HepG2 (cell line): ENCODE measurements around the gene IFT52. TPM values are rescaled to one million over a fixed set of nuclear protein-coding genes. Genes with fewer than 3 reads are reported as not detected.

Experiments
- AHR ChIP-seq: IDR thresholded peaks from 2 replicates; pipeline ENCODE4 v1.6.1; 2018; ENCODE audit warnings: missing genetic modification reagents, missing compliant biosample characterization
- CENPBD1 ChIP-seq: sonication (generic); formaldehyde crosslinking; IDR thresholded peaks from 2 replicates; pipeline ENCODE4 v1.8.0; 2022; ENCODE audit warnings: missing genetic modification reagents, low read depth, mild to moderate bottlenecking, borderline replicate concordance
- DRAP1 ChIP-seq: IDR thresholded peaks from 2 replicates; pipeline ENCODE4 v1.6.1; 2016; ENCODE audit warnings: missing genetic modification reagents, missing compliant biosample characterization
- ELK4 ChIP-seq: sonication (generic); formaldehyde crosslinking; IDR thresholded peaks from 2 replicates; pipeline ENCODE4 v1.9.0; 2021; ENCODE audit warnings: missing genetic modification reagents, borderline replicate concordance
- FOXC1 ChIP-seq: sonication (generic); formaldehyde crosslinking; IDR thresholded peaks from 2 replicates; pipeline ENCODE4 v1.8.0; 2022; ENCODE audit warnings: mild to moderate bottlenecking, missing genetic modification reagents, borderline replicate concordance
- HNF4A ChIP-seq: sonication (generic); formaldehyde crosslinking; IDR thresholded peaks from 2 replicates; pipeline ENCODE4 v1.4.0; 2020; ENCODE audit warnings: missing genetic modification reagents
- KLF16 ChIP-seq, 2 experiments: sonication (generic) in 1 of 2; formaldehyde crosslinking in 1 of 2; IDR thresholded peaks; 2 replicates each; pipeline versions ENCODE4 v1.6.1 to v1.8.0; 2016 to 2023; ENCODE audit warnings: missing genetic modification reagents in 2 of 2, missing compliant biosample characterization in 1 of 2
- LCORL ChIP-seq, 2 experiments: fragments of 450-650 bp in 1 of 2; sonication (generic) in 1 of 2; formaldehyde crosslinking in 1 of 2; IDR thresholded peaks; 2 replicates each; pipeline versions ENCODE4 v1.5.0 to v1.6.1; 2017 to 2020; ENCODE audit warnings: antibody characterized with exemption in 1 of 2, missing genetic modification reagents in 1 of 2
- NFIB ChIP-seq: sonication (generic); formaldehyde crosslinking; IDR thresholded peaks from 2 replicates; pipeline ENCODE4 v1.9.0; 2021; ENCODE audit warnings: missing genetic modification reagents, mild to moderate bottlenecking, borderline replicate concordance
- NFYC ChIP-seq: IDR thresholded peaks from 2 replicates; pipeline ENCODE4 v1.6.1; 2016; ENCODE audit warnings: missing genetic modification reagents, missing compliant biosample characterization
- POGZ ChIP-seq: sonication (generic); formaldehyde crosslinking; IDR thresholded peaks from 2 replicates; pipeline ENCODE4 v1.4.0; 2020; ENCODE audit warnings: mild to moderate bottlenecking, missing genetic modification reagents
- RARA ChIP-seq: IDR thresholded peaks from 2 replicates; pipeline ENCODE4 v1.6.1; 2016; ENCODE audit warnings: missing genetic modification reagents, missing compliant biosample characterization
- REL ChIP-seq: sonication (generic); formaldehyde crosslinking; conservative IDR thresholded peaks from 2 replicates; pipeline ENCODE4 v1.8.0; 2022; ENCODE audit warnings: mild to moderate bottlenecking, missing genetic modification reagents, moderate library complexity
- TFAP4 ChIP-seq: sonication (generic); IDR thresholded peaks from 2 replicates; pipeline ENCODE4 v1.6.1; 2016; ENCODE audit warnings: low read depth, borderline replicate concordance
- THRA ChIP-seq: sonication (generic); formaldehyde crosslinking; IDR thresholded peaks from 2 replicates; pipeline ENCODE4 v1.4.0; 2020; ENCODE audit warnings: missing genetic modification reagents, borderline replicate concordance
- YEATS4 ChIP-seq: sonication (generic); formaldehyde crosslinking; IDR thresholded peaks from 2 replicates; pipeline ENCODE4 v1.4.0; 2020; ENCODE audit warnings: missing genetic modification reagents, borderline replicate concordance
- ZNF17 ChIP-seq: sonication (generic); formaldehyde crosslinking; IDR thresholded peaks from 2 replicates; pipeline ENCODE4 v1.5.0; 2020; ENCODE audit warnings: mild to moderate bottlenecking, missing genetic modification reagents
- ZNF282 ChIP-seq: fragments of 450-650 bp; IDR thresholded peaks from 2 replicates; pipeline ENCODE4 v1.6.1; 2018; ENCODE audit not compliant: partially characterized antibody
- ZNF343 ChIP-seq: sonication (generic); formaldehyde crosslinking; IDR thresholded peaks from 2 replicates; pipeline ENCODE4 v1.4.0; 2020; ENCODE audit warnings: mild to moderate bottlenecking, missing genetic modification reagents
- ZNF362 ChIP-seq: sonication (generic); formaldehyde crosslinking; IDR thresholded peaks from 2 replicates; pipeline ENCODE4 v1.4.0; 2020; ENCODE audit warnings: missing genetic modification reagents, mild to moderate bottlenecking, borderline replicate concordance
- ZNF552 ChIP-seq: sonication (generic); formaldehyde crosslinking; IDR thresholded peaks from 2 replicates; pipeline ENCODE4 v1.9.0; 2022; ENCODE audit warnings: missing genetic modification reagents, mild to moderate bottlenecking, borderline replicate concordance
- ZNF589 ChIP-seq: sonication (generic); formaldehyde crosslinking; conservative IDR thresholded peaks from 2 replicates; pipeline ENCODE4 v1.8.0; 2022; ENCODE audit warnings: mild to moderate bottlenecking, moderate library complexity, missing genetic modification reagents
- ZNF678 ChIP-seq: sonication (generic); formaldehyde crosslinking; IDR thresholded peaks from 2 replicates; pipeline ENCODE4 v1.4.0; 2020; ENCODE audit warnings: mild to moderate bottlenecking, missing genetic modification reagents
- polyA plus RNA-seq, 8 experiments: library from polyadenylated mRNA; depleted of rRNA in 3 of 8; stranded (reverse) in 7 of 8; unstranded in 1 of 8; fragments of >200 nt; fragmentation: Illumina TruSeq in 4 of 8; extraction: Trizol in 4 of 8; gene quantifications; 2 replicates each; pipeline versions ENCODE4 v1.2.1 to v1.2.3, GENCODE V29; 2011 to 2016; ENCODE audit warnings: low read depth in 4 of 8, missing spikeins in 1 of 8, mixed read lengths in 1 of 8; ENCODE audit not compliant: insufficient read depth in 1 of 8
- total RNA-seq, 5 experiments: library from RNA; depleted of rRNA; stranded (reverse); fragments of >200 nt; fragmentation: Illumina TruSeq; extraction: Trizol; gene quantifications; 2 replicates each; pipeline ENCODE4 v1.2.3, GENCODE V29; 2016; ENCODE audit warnings: low read depth in 1 of 5

Gene IFT52
- total and polyA plus RNA-seq, 2 of the 13 experiments (the other 11 are each of a cell fraction or from before 2014, with no cell fraction given): 48.0 to 64.0 TPM

GRCh38 chr20:43650997-43651525 lies 60.3 kb downstream of the IFT52 start (continued):
- TF ChIP-seq KLF16 (CRISPR knock-in tag; IDR thresholded peaks at IDR 0.05) (no peak), TFAP4 (no peak), ZNF282 (no peak), YEATS4 (no peak), THRA (peak; percentile 47; the same call in 1 of the 2 replicates), HNF4A (peak; percentile 44), ZNF678 (CRISPR knock-in tag) (no peak), ZNF589 (CRISPR knock-in tag) (no peak), ZNF17 (CRISPR knock-in tag) (no peak), RARA (CRISPR knock-in tag) (peak; percentile 71; the same call in 1 of the 2 replicates), ZNF343 (no peak), DRAP1 (CRISPR knock-in tag) (no peak), NFIB (CRISPR knock-in tag) (no peak), ELK4 (CRISPR knock-in tag) (no peak), FOXC1 (CRISPR knock-in tag) (0 out of 2 replicates have a peak, but pooled peaks have one; percentile 58), POGZ (CRISPR knock-in tag) (0 out of 2 replicates have a peak, but pooled peaks have one; percentile 18), AHR (CRISPR knock-in tag) (no peak), CENPBD1 (CRISPR knock-in tag) (no peak), ZNF362 (CRISPR knock-in tag) (no peak), REL (no peak), LCORL (IDR thresholded peaks at IDR 0.05) (no peak), LCORL (CRISPR knock-in tag; IDR thresholded peaks at IDR 0.05) (0 out of 2 replicates have a peak, but pooled peaks have one; percentile 37), ZNF552 (CRISPR knock-in tag) (no peak), NFYC (CRISPR knock-in tag) (no peak)
